Pancreas (tissue), 10 donors: ENCODE data around the gene PTPRG. TPM values are rescaled to one million over a fixed set of nuclear protein-coding genes. Genes with fewer than 3 reads are reported as not detected.

Experiments
- ATAC-seq, 4 donors: fragments of 200-7000 bp; cut with Tn5 transposase; one replicate each; pipeline versions ENCODE4 v1.8.0 to v1.9.1; 2020; ENCODE audit warnings: mild to moderate bottlenecking in 4 of 4, moderate library complexity in 4 of 4
- DNase-seq, 6 donors: peaks; one replicate each; pipeline ENCODE4 v3.0.0-alpha.2; 2020
- FAIRE-seq: peaks from 2 replicates; lab custom pipeline; 2012; peaks lifted over from hg19 to GRCh38; lab: Jason Lieb, UNC
- H3K27ac ChIP-seq, 4 donors: fragments of 200-600 bp; sonication (generic); 1 replicate in 3 of 4; 2 replicates in 1 of 4; pipeline versions ENCODE4 v1.5.0 to v1.8.0; 2020
- H3K27me3 ChIP-seq, 4 donors: fragments of 200-600 bp; one replicate each; pipeline ENCODE4 v1.8.0; 2021
- H3K36me3 ChIP-seq, 3 donors: fragments of 200-600 bp; sonication (generic) in 1 of 3; one replicate each; pipeline versions ENCODE4 v1.5.0 to v1.8.0; 2020 to 2021
- H3K4me1 ChIP-seq, 3 donors: fragments of 200-600 bp; one replicate each; pipeline ENCODE4 v1.8.0; 2021
- H3K4me3 ChIP-seq, 4 donors: fragments of 200-600 bp; sonication (generic) in 2 of 4; one replicate each; pipeline versions ENCODE4 v1.5.0 to v1.8.0; 2020 to 2021
- H3K9me3 ChIP-seq, 4 donors: fragments of 200-600 bp; one replicate each; pipeline ENCODE4 v1.8.0; 2021
- CTCF ChIP-seq, 4 donors: fragments of 200-600 bp; sonication (generic) in 3 of 4; IDR thresholded peaks; one replicate each; pipeline versions ENCODE4 v1.5.0 to v1.8.0; 2021; ENCODE audit warnings: antibody characterized with exemption in 4 of 4
- whole genome bisulfite sequencing, 2 donors: extraction: QIAGEN DNeasy Blood & Tissue Kit; methylation state at CpG; one replicate each; pipeline ENCODE4 v1.1.7; 2013; 5-methylcytosine and 5-hydroxymethylcytosine counted together
- intact Hi-C, 3 donors: fragments of 100-400 bp; cut with DNase I; formaldehyde crosslinking; loops; one replicate each; pipeline versions ENCODE4 v1.11.1 to v1.14.2; 2022
- polyA plus RNA-seq, 2 donors: library from polyadenylated mRNA; stranded (reverse); fragments of 200-250 nt; gene quantifications; one replicate each; pipeline ENCODE4 v1.2.3, GENCODE V29; 2013
- total RNA-seq, 6 donors: library from RNA; stranded (reverse); fragmentation: NEBNext Ultra II Directional in 4 of 6; extraction: Animal tissue kit (Norgen Biotek cat#: 25700) in 4 of 6; gene quantifications; one replicate each; pipeline versions ENCODE4 v1.2.1 to v1.2.4, GENCODE V29; 2021 to 2023
- donor health status: healthy with polysubstance abuse.
- donor health status: DM: no; HTN: no; CAD: no; lungs with moderate emphysema.
- donor health status: DM: no; HTN: no; CAD: no.
- donor health status: control.
- donor health status: control.
- donor health status: Bipolar disorder and iron deficiency.
- donor health status: DM: yes; HTN: yes; CAD: no.
- donor health status: DM: no; HTN: no; CAD: no.
- donor health status: DM: no; HTN: no; CAD: no.
- donor health status: DM: yes; HTN: yes; CAD: no.

The PTPRG gene
- total and polyA plus RNA-seq, 8 donors = 2.8 to 20.5 (median 9.5) TPM

- TF ChIP-seq CTCF (IDR thresholded peaks at IDR 0.05) = no peak
- DNase-seq (no peak), FAIRE-seq (no peak), ATAC-seq (no peak)
- Histone ChIP-seq H3K4me1 (no peaks in the 10 kb centered on the region), H3K27me3 (no peaks in the 10 kb centered on the region), H3K36me3 (no peaks in the 10 kb centered on the region), H3K9me3 (no peaks in the 10 kb centered on the region), H3K4me3 (no peak overlapping the region), H3K27ac (no peak overlapping the region)
- intact Hi-C loops = no loop called here
- 87 to 90% methylated on average over 4 of the region's 4 CpGs for WGBS, 2 donors
Measured at GRCh38 chr3:62287392-62287927, 726.1 kb downstream of the PTPRG start.

GRCh38 chr3:62289922-62290321 lies 728.6 kb downstream of the PTPRG start:
- ATAC-seq = no peak

DNA sequence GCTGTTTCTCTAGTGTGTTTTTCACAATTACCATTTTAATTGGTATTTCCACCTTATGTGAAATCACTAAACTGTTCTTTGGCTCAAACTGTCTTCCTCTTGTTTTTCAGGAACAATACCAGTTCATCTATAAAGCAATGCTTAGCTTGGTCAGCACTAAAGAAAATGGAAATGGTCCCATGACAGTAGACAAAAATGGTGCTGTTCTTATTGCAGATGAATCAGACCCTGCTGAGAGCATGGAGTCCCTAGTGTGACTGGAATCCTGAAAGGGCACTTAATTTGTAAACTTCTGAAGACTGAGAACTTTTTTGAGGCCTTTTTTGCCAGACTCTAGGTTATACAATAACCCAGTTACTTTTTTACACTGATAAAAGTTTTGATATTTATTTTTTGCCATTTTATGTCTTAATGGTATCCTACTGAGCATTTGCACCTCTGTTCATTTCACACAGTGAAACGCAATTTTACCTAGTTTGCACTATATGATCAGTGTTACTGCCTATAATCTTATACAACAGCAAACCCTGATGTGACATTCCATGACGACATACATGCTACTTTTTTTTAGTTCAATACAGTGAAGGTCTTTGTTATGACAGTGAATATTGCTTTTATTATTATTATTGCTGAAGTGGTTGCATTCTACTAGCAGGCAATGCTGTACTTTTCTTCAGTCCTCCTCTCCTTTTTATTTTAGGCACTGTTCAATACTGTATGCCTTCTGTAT lies 731.8 kb downstream of the PTPRG start:
- no peak for ATAC-seq
- no peak overlapping the region for H3K4me3 ChIP-seq
- no peak for FAIRE-seq
- intact Hi-C loops = no loop called here
- no peak overlapping the region for H3K27ac ChIP-seq
- no peak for DNase-seq
- no peaks in the 10 kb centered on the region for H3K36me3 ChIP-seq
- TF ChIP-seq CTCF (IDR thresholded peaks at IDR 0.05) = no peak
- no peaks in the 10 kb centered on the region for H3K4me1 ChIP-seq
- WGBS, 2 donors = 89 to 93% methylated on average over 2 of the region's 2 CpGs
- no peaks in the 10 kb centered on the region for H3K9me3 ChIP-seq
- no peaks in the 10 kb centered on the region for H3K27me3 ChIP-seq

More at GRCh38 chr3:62289922-62290321, 728.6 kb downstream of the PTPRG start:
- intact Hi-C loops = no loop called here
- no peak overlapping the region for H3K27ac ChIP-seq
- no peak overlapping the region for H3K4me3 ChIP-seq
- no peaks in the 10 kb centered on the region for H3K9me3 ChIP-seq
- no peaks in the 10 kb centered on the region for H3K4me1 ChIP-seq
- FAIRE-seq (no peak), DNase-seq (no peak)
- 95% methylated on average over 2 of the region's 2 CpGs for WGBS, 2 donors
- no peak for TF ChIP-seq CTCF (IDR thresholded peaks at IDR 0.05)
- H3K27me3 ChIP-seq = no peaks in the 10 kb centered on the region
- no peaks in the 10 kb centered on the region for H3K36me3 ChIP-seq

DNA sequence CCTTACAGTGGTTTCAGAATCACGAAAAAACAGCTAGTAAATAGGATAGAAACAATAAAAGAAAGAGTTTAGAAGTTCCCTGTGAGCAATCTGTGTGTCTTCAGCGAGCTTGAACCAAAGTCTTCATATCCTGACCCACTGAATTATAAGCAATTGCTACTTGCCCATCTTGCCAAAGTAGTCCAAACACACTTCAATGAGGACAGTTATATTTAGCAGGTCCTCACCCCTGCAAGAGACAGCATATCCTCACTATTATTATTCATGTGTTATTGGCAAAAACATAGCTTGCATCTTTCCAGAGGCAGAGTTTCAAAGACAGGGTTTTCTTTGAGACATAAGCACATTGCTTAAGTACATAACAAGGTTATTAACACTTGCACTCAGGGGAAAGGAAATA lies 734.2 kb downstream of the PTPRG start:
- H3K27me3 ChIP-seq = no peaks in the 10 kb centered on the region
- H3K4me3 ChIP-seq = no peak overlapping the region
- no peak for DNase-seq
- no peak overlapping the region for H3K27ac ChIP-seq
- H3K36me3 ChIP-seq = no peaks in the 10 kb centered on the region
- no peaks in the 10 kb centered on the region for H3K4me1 ChIP-seq
- TF ChIP-seq CTCF (IDR thresholded peaks at IDR 0.05) = no peak
- no peaks in the 10 kb centered on the region for H3K9me3 ChIP-seq
- WGBS, 2 donors = 88% methylated on average over 2 of the region's 2 CpGs
- intact Hi-C loops = no loop called here
- FAIRE-seq = no peak
- no peak for ATAC-seq

- Histone ChIP-seq H3K4me3 (no peak overlapping the region), H3K27me3 (no peaks in the 10 kb centered on the region), H3K27ac (no peak overlapping the region), H3K4me1 (no peaks in the 10 kb centered on the region), H3K9me3 (peaks cover 0 to 3% (median 0%) of the 10 kb centered on the region in 4 donors), H3K36me3 (no peaks in the 10 kb centered on the region)
- FAIRE-seq (no peak), DNase-seq (no peak), ATAC-seq (no peak)
- intact Hi-C loops = no loop called here
- 47 to 49% methylated on average over 3 of the region's 3 CpGs for WGBS, 2 donors
- no peak for TF ChIP-seq CTCF (IDR thresholded peaks at IDR 0.05)
Measured at GRCh38 chr3:62300617-62301016, 739.2 kb downstream of the PTPRG start.
